Panc1 (cell line): Measurements from ENCODE around the gene JOSD2. TPM values are rescaled to one million over a fixed set of nuclear protein-coding genes. Genes with fewer than 3 reads are reported as not detected.

Experiments used
- ATAC-seq: fragments of 200-7000 bp; cut with Tn5 transposase; 2 replicates; pipeline ENCODE4 v1.9.1; 2020; ENCODE audit warnings: mild to moderate bottlenecking, moderate library complexity
- BruUV-seq: library from RNA; stranded (reverse); fragments of 400-500 nt; replicated peaks from 2 replicates; lab custom pipeline; 2021; lab: Mats Ljungman, UMichigan
- CTCF ChIA-PET: fragments of 300-600 bp; sonication (Branson Sonifier 250); formaldehyde crosslinking; loops from one replicate; lab custom pipeline; 2022; ENCODE audit warnings: antibody characterized with exemption; lab: Charles Lee
- POLR2A ChIA-PET: fragments of 300-600 bp; sonication (Branson Sonifier 250); formaldehyde crosslinking; loops from one replicate; lab custom pipeline; 2022; ENCODE audit warnings: antibody characterized with exemption; lab: Charles Lee
- DNase-seq: peaks from one replicate; pipeline ENCODE4 v3.0.0-alpha.2; 2010; ENCODE audit warnings: low read depth, low spot score
- H3K27ac ChIP-seq: 2 replicates; pipeline ENCODE4 v1.5.1; 2011; ENCODE audit warnings: mild to moderate bottlenecking, low read length, inconsistent platforms
- H3K27me3 ChIP-seq: fragments of 200-500 bp; sonication (Bioruptor generic); 2 replicates; pipeline ENCODE4 v1.6.0; 2014; ENCODE audit warnings: low read length, inconsistent platforms; ENCODE audit not compliant: control insufficient read depth, insufficient read depth
- H3K36me3 ChIP-seq: fragments of 200-500 bp; sonication (Bioruptor generic); 2 replicates; pipeline ENCODE4 v1.5.1; 2014; ENCODE audit warnings: inconsistent platforms, mild to moderate bottlenecking, low read length, moderate library complexity; ENCODE audit not compliant: control insufficient read depth, insufficient read depth
- H3K4me1 ChIP-seq: 2 replicates; pipeline ENCODE4 v1.5.1; 2011; ENCODE audit warnings: inconsistent platforms, mild to moderate bottlenecking, low read length, moderate library complexity; ENCODE audit not compliant: control insufficient read depth, insufficient read depth
- H3K4me3 ChIP-seq, 2 experiments: 2 replicates each; pipeline ENCODE4 v1.5.1; 2011 to 2012; ENCODE audit warnings: low read depth in 2 of 2, low read length in 2 of 2, mild to moderate bottlenecking in 2 of 2, inconsistent platforms in 1 of 2, moderate library complexity in 1 of 2
- H3K9me3 ChIP-seq: fragments of 200-500 bp; sonication (Bioruptor generic); 2 replicates; pipeline ENCODE4 v1.5.1; 2014; ENCODE audit warnings: low read depth, mild to moderate bottlenecking, inconsistent platforms, low read length, moderate library complexity; ENCODE audit not compliant: control insufficient read depth, insufficient read depth
- CTCF ChIP-seq: fragments of 450-650 bp; IDR thresholded peaks from 2 replicates; pipeline ENCODE4 v1.5.1; 2017; ENCODE audit warnings: mild to moderate bottlenecking
- POLR2AphosphoS5 ChIP-seq: IDR thresholded peaks from 2 replicates; pipeline ENCODE4 v1.6.1; 2012; ENCODE audit warnings: mild to moderate bottlenecking, low read depth, low read length, moderate library complexity
- SIN3A ChIP-seq: IDR thresholded peaks from 2 replicates; pipeline ENCODE4 v1.6.1; 2012; ENCODE audit warnings: low read depth, mild to moderate bottlenecking, low read length, moderate library complexity, borderline replicate concordance; ENCODE audit not compliant: insufficient read depth
- TCF7L2 ChIP-seq: IDR thresholded peaks from 2 replicates; pipeline ENCODE4 v1.6.1; 2011; ENCODE audit warnings: mild to moderate bottlenecking, low read depth, low read length, inconsistent platforms
- in situ Hi-C: cut with HindIII; loops from 2 replicates; pipeline ENCODE4 v1.10.0; 2016; ENCODE audit warnings: low sequenced_read_pairs, low pct_unique_long_range_greater_than_20kb
- intact Hi-C: fragments of 100-400 bp; cut with micrococcal nuclease; formaldehyde crosslinking; loops from one replicate; pipeline ENCODE4 v1.10.0; 2022; ENCODE audit not compliant: unreplicated experiment
- total RNA-seq: library from RNA; stranded (reverse); gene quantifications from one replicate; pipeline ENCODE4 v1.2.1, GENCODE V29; 2021; ENCODE audit not compliant: unreplicated experiment

The JOSD2 gene
- total RNA-seq, 1 experiment from 2014 or later, result 51.8 TPM

GRCh38 chr19:50480281-50481111 is 30.5 kb downstream of the JOSD2 start:
- Histone ChIP-seq H3K4me1 (no peaks in the 10 kb centered on the region), H3K9me3 (no peaks in the 10 kb centered on the region), H3K27me3 (no peaks in the 10 kb centered on the region), H3K4me3 (no peak overlapping the region), H3K27ac (no peak overlapping the region), H3K36me3 (no peaks in the 10 kb centered on the region)
- ChIA-PET POLR2A (no interaction called here), CTCF (no interaction called here)
- in situ Hi-C loops, result no loop called here
- ATAC-seq, result no peak
- TF ChIP-seq SIN3A, result no peak
- TF ChIP-seq CTCF, result no peak
- no peak for TF ChIP-seq POLR2AphosphoS5
- no TSS peak for BruUV-seq
- intact Hi-C loops, result no loop called here
- DNase-seq, result no peak

- ChIA-PET CTCF (no interaction called here), POLR2A (no interaction called here)
- ATAC-seq, result no peak
- Histone ChIP-seq H3K27me3 (no peaks in the 10 kb centered on the region), H3K36me3 (no peaks in the 10 kb centered on the region), H3K27ac (no peak overlapping the region), H3K4me3 (no peak overlapping the region), H3K4me1 (no peaks in the 10 kb centered on the region), H3K9me3 (no peaks in the 10 kb centered on the region)
- intact Hi-C loops (no loop called here), in situ Hi-C loops (no loop called here)
- no TSS peak for BruUV-seq
- DNase-seq, result no peak
- TF ChIP-seq POLR2AphosphoS5, result no peak
- no peak for TF ChIP-seq CTCF
These were observed 31.2 kb downstream of the JOSD2 start for GRCh38 chr19:50479761-50480251.

- Histone ChIP-seq H3K36me3 (no peaks in the 10 kb centered on the region), H3K27ac (no peak overlapping the region), H3K9me3 (no peaks in the 10 kb centered on the region), H3K4me3 (no peak overlapping the region), H3K4me1 (no peaks in the 10 kb centered on the region), H3K27me3 (no peaks in the 10 kb centered on the region)
- CTCF ChIA-PET, result interaction anchor here (0.5 to 1.0 kb wide), 2 partner anchors 72 to 110 kb away, joined by 4 to 10 read pairs; no protein-coding TSS in a partner anchor
- BruUV-seq, result no TSS peak
- no peak for TF ChIP-seq SIN3A
- peak; percentile 89 for TF ChIP-seq CTCF
- no peak for TF ChIP-seq TCF7L2
- POLR2A ChIA-PET, result no interaction called here
- in situ Hi-C loops, result no loop called here
- ATAC-seq, result peak; percentile 79
- no peak for DNase-seq
- intact Hi-C loops, result no loop called here
These were observed 31.9 kb downstream of the JOSD2 start for GRCh38 chr19:50478901-50479715.
